DMS153 treated with DMSO at 0.1 percent for 48 hours (cell line): ENCODE measurements around the gene IMP4.
A peak's percentile ranks its signal among the peaks of the same experiment; 100 is the strongest.

Experiments used
- DNase-seq: peaks from one replicate; lab custom pipeline; 2025; ENCODE audit not compliant: unreplicated experiment; lab: John Stamatoyannopoulos, UW

IMP4 gene

DNA sequence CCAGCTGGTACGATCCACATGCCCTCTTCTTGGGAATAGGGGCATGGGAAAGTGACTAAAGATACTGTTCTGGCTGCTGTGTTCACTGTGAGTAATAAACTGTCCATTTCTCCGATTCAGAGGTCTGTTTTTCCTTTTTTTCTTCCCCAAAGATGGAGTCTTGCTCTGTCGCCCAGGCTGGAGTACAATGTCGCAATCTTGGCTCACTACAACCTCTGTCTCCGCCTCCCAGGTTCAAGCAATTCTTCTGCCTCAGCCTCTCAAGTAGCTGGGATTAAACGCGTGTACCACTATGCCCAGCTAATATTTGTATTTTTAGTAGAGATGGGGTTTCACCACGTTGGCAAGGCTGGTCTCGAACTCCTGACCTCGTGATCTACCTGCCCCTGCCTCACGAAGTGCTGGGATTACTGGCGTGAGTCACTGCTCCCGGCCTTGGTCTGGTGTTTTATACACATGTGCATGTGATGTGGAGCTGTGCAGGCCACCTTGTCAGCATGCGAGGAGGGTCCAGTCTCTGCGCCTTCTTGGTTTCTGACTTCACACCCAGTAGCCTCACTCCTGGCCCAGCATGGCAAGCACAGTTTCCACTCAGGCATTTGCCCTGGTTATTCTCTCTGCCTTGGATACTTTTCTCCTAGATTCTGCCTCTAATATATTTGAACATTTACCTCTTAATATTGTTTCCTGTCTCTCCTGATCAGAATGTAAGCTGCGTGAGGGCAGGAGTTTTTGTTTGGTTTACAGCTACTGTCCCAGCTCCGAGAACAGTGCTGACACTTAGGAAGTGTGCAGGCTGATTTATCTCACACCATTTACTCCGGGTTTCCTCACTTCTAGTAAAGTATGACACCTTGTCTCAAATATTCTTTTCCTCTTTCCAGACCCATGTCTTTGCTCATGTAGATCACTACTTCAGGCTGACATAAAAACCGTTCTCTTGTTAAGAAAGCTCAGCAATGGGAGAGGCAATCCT, 32.9 kb downstream of the IMP4 start:
- no peak for DNase-seq

- DNase-seq = no peak
Measured at GRCh38 chr2:130376433-130377293, 34.0 kb downstream of the IMP4 start.

GRCh38 chr2:130377491-130377890, 34.8 kb downstream of the IMP4 start:
- no peak for DNase-seq

DNA sequence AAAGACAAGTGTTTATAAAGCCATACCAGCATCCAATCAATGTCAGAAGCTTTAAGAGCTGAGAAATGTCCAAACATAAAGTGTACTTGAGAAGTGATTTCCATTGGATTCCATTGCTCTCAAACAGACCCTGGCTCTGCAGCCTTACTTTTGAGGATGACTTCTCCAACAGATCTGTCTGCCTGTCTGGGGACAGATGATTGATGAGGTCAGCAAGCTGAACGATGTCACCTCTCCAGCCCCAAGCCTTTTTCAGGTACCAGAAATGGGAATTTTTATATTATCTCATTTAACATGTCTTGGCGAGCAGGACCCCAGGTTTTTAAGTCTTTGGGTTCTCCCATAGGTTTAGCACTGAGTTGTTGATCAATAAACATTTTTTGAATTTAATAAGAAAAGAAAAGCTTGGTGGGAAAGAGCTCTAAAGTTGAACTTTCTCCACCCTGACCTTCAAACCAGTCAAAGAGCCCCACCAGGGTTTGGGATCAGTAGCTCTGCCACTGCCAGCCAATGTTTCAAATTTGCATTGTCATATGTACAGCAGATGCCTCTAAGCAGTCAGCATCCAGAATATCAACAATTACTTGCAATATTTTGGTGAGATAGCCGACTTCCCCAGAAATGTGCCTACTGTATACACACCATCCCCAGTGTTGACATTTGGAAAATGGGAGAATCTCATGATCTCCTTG, 35.7 kb downstream of the IMP4 start:
- no peak for DNase-seq

GRCh38 chr2:130378898-130379214, 36.2 kb downstream of the IMP4 start:
- DNase-seq = no peak

DNA sequence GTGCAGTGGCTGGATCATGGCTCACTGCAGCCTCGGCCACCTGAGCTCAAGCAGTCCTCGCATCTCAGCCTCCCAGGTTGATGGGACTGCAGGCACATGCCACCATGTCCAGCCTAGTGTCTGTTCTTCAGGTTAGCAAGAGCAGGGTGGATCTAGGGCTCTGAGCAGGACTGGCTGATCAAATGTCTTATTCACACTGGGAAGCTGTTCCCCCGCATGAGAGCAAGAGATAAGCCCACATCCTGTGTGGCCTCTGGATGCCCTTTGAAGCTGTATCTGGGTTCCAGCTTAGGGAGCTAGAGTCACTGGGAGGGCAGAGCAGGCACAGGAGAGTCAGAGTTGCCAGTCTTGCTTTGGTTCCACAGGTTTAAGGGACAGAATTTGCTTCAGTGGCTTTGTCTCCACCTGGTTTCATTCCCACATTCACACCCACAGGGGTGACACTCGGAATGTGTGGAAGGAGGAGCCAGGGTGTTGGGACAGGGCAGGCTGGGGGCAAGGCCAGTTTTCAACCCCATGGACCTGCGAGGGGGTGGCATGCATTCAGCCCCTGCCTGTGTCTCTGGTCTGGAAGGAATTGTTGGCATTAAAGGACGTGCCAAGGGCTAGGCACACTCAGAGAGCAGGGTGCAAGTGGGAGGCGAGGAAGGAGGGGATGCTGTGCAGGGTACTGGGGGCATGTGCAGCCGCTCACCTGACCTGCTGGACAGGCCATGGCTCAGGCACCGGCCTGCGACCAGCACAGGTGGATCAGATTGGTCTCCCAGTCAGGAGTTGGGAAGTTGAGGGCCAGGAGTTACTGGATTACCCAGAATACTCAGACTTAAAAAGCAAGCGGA, 37.6 kb downstream of the IMP4 start:
- DNase-seq = no peak

- no peak for DNase-seq
Measured at GRCh38 chr2:130381145-130381544, 38.4 kb downstream of the IMP4 start.

DNA sequence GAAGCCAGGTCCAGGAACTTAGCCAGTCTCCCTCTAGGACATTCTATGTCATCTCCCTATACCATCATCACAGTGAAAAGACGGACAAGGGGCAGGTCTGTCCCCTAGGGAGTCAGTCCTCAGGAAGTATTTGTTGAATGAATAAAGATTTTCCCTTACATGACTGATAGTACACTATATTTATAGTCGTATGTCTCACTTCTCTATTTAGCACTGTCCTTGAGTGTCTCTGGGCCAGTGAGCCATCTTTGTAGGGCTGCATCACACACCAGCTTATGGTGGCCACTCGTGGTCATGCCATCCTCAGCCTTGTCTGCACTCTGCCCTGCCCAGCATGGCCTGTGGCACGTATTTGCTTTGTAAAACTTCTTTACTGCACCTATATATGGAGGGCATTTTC, 38.9 kb downstream of the IMP4 start:
- no peak for DNase-seq

DNA sequence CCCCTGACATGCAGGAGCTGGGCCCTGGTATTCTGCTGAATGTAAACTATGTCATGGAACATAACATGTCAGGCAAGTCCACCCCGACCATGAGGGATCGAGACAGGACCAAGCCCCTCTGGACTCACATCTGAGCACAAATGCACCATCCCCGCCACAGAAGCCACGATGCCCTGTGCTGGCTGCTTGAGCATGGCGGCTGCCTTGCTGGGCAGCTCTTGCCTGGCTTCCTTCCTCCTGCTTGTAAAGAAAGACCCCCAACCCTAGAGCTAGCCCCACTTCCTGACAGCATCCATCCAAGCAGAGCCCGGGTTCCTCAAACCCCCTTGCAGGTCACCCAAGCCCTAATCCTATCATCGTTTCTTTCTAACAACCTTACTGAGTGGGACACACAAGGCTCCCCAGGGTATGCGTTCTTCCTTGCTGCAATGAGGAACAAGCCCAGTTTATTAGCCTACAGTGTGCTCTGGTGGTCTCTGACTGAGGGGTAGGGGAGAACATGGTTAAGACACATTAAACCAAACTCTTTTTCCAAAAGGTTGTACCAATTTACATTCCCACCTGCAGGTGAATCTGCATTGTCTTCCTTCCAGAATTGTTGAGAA, 39.7 kb downstream of the IMP4 start:
- no peak for DNase-seq

GRCh38 chr2:130385709-130386108, 43.0 kb downstream of the IMP4 start:
- DNase-seq = no peak

- no peak for DNase-seq
Measured at GRCh38 chr2:130387071-130387400, 44.3 kb downstream of the IMP4 start.

DNA sequence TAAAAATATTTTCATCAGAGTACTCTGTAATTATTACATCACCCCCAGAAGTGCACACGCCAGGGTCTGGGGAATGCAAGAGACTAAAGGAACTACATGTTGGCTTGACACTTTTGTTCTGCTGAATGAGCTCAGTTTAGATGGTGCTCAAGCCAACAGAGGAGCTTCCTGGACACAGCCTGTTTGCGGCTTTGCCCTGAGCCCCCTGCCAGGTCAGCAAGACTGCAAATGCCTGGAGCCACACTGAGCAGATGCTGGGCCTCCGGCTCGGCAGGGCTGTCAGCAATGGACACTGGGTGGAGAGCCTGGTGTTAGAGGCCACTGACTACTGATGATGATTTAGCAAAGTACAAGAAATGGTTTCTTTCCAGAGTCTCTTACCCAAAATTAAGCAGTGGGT, 45.1 kb downstream of the IMP4 start:
- no peak for DNase-seq

DNA sequence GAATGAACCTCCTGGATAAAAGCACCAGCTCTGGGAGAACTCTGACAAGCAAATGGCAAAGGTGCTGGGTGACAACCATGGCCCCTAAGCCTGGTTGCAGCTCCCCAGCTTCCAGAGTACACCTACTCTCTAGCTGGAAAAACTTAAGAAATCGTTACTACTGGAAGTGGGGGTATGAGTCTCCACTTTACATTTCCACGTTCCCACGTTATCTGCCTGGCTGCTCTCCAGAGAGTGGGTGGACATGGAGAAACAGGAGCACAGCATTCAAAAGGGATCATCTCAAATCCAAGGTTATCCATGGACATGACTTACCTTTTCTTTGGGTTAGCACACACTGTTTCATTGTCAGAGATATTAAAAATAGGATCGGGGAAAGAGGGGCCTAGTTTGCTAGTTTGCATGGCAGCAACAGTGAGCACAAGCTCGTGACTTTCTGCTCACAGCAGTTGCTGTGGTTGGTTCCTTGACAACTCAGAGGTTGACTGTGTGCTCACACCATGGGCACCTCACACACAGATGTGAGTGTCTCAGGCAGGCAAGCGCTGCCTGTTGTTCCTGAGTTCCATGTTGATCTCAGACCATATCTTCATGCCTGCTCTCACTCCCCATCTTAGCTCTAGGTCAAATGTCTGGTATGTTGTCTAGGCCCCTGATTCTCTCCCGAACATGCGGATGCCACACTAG, 45.7 kb downstream of the IMP4 start:
- DNase-seq = no peak

GRCh38 chr2:130389358-130389757, 46.7 kb downstream of the IMP4 start:
- no peak for DNase-seq

DNA sequence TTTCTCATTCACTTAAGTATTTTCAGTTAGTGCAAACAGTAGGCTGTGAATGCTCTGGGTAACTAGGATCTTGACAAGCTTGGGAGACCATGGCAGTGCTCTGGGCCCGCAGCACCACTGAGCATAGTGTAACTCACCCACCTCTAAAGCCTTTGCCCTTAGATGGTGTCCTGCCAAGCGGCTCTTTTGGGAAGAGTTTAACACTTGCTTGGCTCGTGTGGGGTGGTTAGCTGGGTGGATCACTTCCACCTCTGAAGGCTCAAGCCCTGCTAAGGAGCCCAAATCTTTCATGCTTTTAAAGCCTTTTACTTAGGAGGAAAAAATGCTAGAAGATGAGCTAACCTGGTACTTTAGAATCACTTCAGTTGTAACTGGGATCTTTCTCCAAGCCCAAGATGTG, 47.1 kb downstream of the IMP4 start:
- no peak for DNase-seq

DNA sequence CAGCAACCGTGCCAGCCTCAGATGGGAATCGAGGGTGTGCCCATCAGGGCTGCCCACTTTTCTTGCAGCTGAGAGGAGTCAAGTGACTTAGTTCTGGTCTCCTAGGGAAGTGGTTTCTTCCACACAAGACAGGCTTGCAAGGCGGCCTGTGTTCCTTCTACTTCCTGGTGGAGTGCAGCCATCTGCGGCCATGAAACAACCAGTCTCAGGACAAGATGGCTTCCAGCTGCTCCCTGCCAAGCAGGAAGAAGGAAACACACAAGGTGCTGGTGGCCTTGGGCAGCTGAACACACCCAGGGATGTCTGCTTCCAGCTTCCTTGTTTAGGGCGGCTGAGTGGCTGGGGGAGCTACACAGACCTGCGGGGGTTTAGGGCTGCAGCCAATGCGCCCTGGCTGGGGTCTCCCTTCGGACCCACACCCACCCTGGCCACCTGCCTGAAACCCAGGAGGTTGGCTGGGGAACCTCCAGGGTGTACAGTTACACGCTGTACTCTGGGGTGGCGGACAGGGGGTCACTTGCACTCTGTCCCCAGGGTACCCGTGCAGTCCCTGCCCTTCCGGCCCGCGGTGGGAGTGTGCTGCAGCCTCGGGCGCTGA, 47.9 kb downstream of the IMP4 start:
- no peak for DNase-seq

- DNase-seq = peak; percentile 52
Measured at GRCh38 chr2:130391058-130391871, 48.6 kb downstream of the IMP4 start.

DNA sequence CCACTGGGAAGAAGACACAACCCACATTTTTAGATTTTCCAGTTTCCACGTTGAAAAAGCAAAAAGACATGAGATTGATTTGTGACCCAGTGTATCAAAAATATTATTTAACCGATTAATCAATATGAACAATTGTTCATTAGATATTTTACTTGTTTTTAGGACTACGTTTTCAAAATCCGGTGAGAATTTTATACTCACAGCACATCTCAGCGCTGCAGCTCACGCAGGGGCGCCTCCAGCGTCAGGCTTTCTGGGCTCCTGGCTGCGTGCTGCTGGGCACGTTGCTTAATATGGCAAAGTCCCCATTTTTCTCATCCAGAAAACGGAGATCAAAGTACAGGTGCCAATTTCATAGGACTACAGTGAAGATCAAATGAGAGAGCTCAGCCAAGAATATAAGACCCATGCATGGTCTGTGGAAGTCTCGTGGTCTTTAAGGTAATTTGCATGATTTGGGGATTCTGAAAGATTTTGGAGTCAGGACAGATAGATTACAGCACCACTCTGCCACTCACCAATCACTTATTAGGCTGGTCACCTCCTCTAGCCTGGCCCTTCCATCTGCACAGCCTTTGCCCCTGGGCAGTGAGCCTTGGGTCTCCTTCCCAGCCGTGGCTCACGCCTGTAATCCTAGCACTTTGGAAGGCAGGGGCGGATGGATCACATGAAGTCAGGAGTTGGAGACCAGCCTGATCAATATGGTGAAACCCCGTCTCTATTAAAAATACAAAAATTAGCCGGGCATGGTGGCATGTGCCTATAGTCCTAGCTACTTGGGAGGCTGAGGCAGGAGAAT, 49.4 kb downstream of the IMP4 start:
- no peak for DNase-seq
